GM11168 (cell line): ENCODE data around the gene NLN.
"Not testable (repeated sequence)": the region's sequence is repeated elsewhere in the genome, so short reads cannot be mapped to it uniquely, and the experiment has no call there.

Source experiments
- in situ Hi-C: fragments of 300-500 bp; cut with MboI; formaldehyde crosslinking; loops from one replicate; pipeline ENCODE4 v1.12.0; 2022; ENCODE audit warnings: low sequenced_read_pairs; ENCODE audit not compliant: unreplicated experiment

NLN gene

DNA sequence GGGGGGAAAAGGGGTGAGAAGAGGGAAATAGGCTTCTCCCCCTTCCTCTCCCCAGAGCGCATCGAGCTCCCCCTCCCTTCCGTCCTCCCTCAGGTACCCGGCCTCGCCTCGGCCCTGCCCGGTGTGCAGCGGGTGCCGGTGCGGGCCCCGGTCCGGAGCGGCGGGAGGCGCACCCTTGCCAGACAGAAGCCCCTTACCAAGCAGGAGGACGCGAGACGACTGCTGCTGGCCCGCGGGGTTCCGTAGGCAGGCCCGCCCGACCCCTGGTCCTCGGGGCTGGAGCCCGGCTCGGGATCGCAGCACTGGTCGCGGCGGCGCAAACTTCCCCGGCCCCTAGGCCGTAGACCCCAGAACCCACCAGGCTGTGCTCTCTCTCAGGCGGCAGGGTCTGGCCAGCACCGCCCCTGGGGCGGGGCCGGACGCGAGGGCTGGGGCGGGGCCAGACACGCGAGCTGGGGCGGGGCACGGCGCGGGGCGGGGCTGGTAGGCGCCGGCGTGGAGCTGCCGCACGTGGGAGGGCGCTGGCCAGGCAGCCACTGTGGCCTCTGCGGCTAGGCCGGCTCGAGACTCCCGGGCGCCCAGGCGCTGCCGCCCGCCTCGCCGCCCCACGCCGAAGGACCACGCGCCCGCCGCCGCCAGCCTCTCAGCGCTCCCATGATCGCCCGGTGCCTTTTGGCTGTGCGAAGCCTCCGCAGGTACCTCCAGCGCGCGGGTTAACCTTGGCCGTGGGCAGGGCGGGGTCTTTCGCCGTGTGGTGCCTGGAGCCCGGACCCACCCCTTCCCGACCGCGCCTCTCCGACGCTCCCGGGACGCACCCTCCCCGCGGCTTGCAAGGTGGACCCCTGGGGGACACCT lies at the start of gene NLN, which contains the start of gene SGTB:
Gene NLN, plus strand, starts transcription at position 486 of the 855 bp plus-strand sequence. Its CDS starts 169 bp downstream, at position 655.
Gene SGTB, minus strand, starts transcription at position 390 of the 855 bp plus-strand sequence. CDS start 1,302 bp downstream, outside the sequence.
- in situ Hi-C loops, result no loop called here

DNA sequence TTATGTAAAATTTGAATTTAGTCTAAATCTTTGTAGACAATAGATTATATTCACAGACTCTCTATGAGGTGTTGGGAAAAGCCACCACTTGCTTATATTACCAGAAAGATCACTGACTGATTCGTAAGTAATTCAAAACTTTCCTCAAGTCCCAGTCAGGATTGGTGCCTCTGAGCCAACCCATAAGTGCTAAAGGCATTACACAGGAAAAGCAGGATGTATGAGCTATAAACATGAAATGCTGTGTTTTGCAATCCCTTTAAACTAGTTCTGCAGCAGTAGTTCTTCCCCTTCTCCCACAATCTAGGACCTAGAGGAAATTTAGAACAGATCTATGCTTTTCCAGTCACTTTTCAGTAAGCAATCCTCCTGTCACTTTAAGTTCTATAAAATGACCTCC lies 49.2 kb upstream of the NLN start:
- in situ Hi-C loops, result no loop called here

- in situ Hi-C loops, result no loop called here
These were observed 47.3 kb upstream of the NLN start for GRCh38 chr5:65674749-65675148.

- in situ Hi-C loops, result not testable (repeated sequence)
These were observed 45.9 kb upstream of the NLN start for GRCh38 chr5:65676056-65676455.

DNA sequence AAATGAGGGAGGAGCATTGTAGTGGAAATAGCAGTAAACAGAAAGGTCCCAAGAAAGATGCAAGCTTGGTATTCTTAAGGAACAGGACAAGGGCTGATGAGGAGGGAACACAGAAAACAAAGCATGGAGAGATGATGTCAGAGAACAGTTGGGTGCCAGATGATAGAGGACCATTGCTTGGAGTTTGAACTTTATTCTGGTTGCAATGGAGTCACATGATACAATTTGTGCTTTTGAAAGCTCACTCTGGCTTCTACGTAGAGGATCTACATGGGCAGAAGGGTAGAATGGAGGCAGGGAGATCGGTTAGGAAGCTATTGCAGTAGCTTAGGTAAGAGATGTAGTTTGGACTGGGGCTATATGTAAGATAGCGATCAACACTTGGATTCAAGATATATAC lies 39.9 kb upstream of the NLN start:
- in situ Hi-C loops, result no loop called here

DNA sequence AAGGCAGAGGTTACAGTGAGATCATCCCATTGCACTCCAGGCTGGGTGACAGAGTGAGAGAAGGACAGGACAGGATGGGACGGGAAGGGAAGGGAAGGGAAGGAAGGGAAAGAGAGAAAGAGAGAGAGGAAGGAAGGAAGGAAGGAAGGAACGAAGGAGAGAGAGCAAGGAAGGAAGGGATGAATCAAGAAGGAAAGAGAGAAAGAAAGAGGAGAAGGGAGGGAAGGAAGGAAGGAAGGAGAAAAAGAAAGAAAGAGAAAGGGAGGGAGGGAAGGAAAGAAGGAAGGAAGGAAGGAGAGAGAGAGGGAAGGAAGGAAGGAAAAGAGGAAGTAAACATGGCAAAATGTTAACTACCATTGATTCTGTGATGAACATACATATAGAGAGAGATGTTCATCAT lies 28.9 kb upstream of the NLN start:
- in situ Hi-C loops, result no loop called here

GRCh38 chr5:65695162-65695755 lies 26.7 kb upstream of the NLN start:
- in situ Hi-C loops, result no loop called here

- in situ Hi-C loops, result no loop called here
These were observed 26.1 kb upstream of the NLN start for GRCh38 chr5:65695896-65696295.

- in situ Hi-C loops, result no loop called here
These were observed 25.1 kb upstream of the NLN start for GRCh38 chr5:65696892-65697291.

GRCh38 chr5:65699338-65699737 lies 22.7 kb upstream of the NLN start:
- in situ Hi-C loops, result no loop called here

GRCh38 chr5:65702036-65702435 lies 20.0 kb upstream of the NLN start:
- in situ Hi-C loops, result no loop called here

- in situ Hi-C loops, result no loop called here
These were observed 17.3 kb upstream of the NLN start for GRCh38 chr5:65704621-65705239.

DNA sequence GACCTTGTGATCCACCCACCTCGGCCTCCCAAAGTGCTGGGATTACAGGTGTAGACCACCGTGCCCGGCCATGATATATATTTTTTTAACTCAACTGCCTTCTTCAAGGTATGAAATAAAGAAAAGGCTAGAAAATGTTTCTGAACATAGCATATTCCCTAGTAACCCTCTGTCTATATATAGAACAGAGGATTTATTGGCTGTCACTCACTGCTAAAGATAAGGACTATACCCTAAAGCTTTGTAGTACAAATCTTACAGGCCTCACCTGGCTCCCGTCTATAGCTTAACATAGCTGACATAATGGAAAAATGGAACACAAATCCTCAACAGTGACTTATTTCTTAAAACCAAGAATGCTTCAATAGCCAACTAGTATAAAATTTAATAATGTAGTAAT lies 14.3 kb upstream of the NLN start:
- in situ Hi-C loops, result no loop called here

DNA sequence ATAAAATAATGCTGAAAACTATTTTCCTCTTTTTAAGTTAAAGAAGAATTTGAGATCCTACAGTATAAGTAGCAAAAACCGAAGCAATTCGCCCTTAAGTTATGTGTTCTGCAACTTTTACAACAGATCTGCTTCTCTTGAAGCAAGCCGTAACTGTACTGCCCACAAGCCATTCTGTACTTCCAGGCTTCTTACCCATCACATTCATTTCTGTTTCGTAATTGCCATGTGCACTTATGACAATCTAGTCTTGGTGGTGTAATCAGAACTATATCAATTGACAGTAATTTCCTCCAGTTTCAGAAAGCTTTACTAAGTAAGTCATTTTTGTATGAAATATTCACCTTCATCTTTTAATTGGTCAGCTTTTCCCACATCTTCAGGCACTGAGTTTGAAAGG lies 13.9 kb upstream of the NLN start:
- in situ Hi-C loops, result no loop called here

GRCh38 chr5:65718576-65719310 lies 3.3 kb upstream of the NLN start:
- in situ Hi-C loops, result no loop called here

DNA sequence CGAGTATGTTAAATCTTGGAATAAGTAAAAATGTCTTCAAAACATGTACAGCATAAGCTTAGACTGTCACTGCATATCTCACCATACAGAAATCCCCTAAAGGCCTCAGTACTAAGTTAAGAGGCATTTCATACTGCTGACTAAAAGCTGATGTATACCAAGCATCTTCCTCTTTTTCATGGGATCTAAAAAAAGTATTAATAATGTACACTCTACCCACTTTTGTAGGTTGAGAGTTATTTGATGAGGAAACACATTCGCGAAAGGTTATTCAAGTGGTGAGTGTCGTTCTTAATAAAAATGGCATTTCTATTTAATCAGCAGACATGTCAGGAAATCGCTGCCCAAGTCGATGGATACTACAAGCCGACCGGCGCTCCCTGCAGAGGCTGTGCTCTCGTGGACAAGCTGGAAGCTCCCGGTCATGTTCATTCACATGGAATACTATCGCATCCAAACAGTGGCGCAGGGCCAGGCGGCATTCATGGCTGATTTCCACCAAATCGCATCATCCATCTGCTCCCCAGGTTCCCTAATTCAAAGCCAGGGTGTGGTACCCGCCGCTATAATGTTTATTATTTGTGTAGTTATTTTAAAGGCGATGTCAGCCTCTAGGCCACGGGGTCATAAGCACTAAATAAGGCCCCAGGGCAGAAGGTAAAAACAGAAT lies 820 bp upstream of the NLN start:
- in situ Hi-C loops, result no loop called here

DNA sequence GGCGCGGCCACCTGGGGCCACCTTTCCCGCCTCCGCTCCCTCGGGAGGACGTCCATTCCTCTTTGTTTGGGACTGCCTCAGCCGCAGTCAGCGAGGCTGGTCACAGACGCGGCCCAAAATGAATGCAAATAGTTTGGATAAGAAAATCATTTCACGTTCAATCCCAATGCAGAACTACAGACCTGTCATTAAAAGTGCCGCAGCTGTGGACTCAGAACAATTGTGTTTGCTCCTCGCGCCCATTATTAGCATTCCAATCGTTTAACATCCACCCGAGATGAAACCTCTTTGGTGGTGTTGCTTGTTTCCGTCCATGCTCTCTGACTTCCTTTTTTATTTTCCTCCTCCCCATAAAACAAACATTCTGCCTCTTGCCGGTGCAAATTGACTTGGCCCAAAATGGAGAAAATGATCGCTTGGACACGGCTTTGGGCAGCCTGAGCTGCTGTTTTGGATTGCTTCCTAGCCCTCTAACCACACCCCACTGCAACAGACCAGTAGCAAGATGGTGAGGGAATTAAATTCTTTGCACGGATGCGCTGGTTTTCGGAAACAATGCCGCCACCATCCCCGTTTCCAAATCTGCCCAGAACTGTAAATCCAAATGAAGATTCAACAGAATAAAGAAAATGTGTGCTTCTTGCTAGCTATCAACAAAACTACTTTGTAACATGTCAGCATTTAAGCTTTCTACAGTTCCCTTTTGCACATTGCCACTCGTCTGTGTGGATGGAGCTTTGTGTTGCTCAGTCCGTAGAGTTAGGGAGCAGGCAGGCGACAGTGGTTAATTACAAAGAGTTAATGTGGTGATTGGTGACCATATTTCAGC lies 784 bp downstream of the NLN start:
- in situ Hi-C loops, result no loop called here

- in situ Hi-C loops, result no loop called here
These were observed 5.6 kb downstream of the NLN start for GRCh38 chr5:65727491-65728156.

- in situ Hi-C loops, result no loop called here
These were observed 6.2 kb downstream of the NLN start for GRCh38 chr5:65728218-65728617.
